ENCODE data around the gene HOXD13.
A peak's percentile ranks its signal among the peaks of the same experiment; 100 is the strongest.

The HOXD13 gene

DNA sequence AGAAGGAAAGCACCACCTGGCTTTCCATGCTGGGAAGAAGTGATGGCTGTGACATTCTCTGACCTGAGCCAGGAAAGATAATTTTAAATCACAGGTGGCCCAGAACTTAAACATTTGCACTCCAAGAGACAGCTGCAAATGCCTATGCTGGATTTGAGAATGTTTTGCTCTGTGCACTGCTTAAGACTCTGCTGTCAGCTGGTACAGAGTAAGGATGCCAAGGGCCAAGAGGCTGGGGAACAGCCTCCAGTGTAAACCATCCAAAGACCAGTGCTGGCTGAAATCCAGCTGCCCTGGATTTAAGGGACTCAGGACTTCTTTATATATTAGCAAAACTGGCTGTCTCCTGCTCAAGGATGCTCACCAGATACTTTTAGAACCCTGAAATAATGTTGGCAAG, 40.9 kb downstream of the HOXD13 start:
- DNase-seq: no peak

DNA sequence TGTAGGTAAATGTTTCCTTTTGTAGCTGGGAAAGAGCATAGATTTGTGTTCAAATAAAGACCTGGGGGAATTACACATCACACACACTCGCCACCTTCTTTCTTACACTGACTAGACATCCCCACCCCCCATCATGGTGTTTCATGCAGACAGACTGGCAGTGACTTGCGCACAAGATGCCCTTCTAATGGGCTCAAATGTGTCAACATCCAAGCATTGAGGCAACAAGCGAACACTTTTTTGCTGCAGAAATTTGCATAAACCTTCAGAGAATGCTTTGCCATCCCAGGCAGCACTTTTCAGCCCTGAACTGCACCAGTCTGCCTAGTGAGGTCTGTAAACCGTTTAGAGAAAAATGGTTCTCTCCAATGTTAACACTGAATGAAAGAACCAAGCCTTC, 41.5 kb downstream of the HOXD13 start:
- DNase-seq: no peak

DNA sequence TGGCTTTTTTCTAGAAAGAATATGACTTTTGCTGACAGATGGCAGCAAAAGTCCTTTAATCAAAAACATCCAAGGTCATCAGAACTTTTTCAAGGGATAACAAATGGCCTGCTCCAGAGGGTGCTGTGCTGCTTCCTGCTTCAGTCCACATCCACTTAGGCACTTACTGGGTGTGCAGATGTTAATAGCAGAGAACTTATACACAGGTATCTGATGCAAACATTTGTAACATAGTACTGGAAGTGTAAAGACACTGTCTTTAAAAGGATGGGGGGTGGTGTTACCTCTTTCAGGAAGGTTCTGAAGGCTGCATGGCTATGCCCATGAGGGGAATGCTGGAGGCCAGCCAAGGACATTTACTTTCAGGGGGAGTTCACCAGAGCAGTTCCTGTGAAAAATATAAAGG, 42.5 kb downstream of the HOXD13 start:
- DNase-seq: no peak

DNA sequence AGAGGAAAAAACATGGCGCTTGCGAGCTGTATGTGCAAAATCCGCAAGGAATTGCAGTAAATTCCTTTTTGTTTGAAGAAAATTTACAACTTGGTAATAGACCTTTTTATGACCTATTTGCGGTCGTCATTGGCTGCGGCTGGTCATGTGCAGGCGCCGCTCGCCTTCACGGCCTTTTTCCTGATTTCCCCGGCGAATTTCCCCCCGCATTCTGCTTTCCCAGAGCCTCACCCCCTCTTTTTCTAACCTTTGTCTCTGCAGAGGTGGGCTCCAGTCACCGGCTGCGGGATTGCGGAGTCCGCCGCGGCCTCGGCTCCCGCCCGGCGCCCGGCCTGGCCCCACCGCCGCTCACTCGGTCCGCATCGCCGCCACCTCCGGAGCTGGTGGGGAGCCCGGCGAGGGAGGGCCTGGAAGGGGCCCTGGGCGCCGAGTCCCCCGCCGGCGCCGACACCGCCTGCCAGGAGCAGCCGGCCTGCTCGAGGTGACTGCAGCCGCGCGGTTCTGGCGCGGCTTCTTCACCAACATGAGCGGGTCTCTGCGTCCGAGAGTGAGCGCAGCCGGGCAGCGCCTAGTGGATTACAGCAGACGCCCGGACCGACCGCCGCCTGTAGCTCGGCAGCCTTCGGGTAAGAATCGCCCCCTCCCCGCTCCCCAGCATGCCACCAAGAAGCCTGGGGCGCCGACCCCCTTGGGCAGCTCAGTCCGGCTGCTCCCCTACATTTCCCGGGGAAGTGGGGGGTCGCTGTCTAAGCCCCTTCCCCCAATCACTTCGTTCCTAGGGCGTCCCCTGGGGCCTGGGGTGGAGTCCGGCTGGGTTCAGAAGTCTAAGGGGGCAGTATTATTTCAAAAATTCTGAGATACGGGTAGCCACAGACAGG, 44.1 kb downstream of the HOXD13 start:
- DNase-seq: no peak

DNA sequence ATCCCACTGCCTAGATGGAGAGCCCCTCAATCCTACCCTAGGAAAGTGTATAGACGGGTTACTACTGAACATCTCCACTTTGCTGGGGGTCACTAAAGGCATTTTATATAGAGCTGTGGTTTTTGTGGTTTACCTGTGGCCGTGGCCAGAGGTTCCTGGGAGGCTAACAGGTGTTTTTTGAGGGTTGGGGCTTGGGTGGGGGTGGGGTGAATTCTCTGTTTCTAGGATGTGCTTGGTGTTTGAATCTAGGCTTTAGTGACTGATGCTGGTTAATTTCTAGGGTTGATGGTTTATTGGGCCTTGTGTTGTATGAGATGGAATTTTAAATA, 44.7 kb downstream of the HOXD13 start:
- no peak for DNase-seq

DNA sequence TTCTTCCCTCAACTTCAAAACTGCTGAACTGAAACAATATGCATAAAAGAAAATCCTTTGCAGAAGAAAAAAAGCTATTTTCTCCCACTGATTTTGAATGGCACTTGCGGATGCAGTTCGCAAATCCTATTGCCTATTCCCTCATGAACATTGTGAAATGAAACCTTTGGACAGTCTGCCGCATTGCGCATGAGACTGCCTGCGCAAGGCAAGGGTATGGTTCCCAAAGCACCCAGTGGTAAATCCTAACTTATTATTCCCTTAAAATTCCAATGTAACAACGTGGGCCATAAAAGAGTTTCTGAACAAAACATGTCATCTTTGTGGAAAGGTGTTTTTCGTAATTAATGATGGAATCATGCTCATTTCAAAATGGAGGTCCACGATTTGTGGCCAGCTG, 45.4 kb downstream of the HOXD13 start:
- DNase-seq: no peak

DNA sequence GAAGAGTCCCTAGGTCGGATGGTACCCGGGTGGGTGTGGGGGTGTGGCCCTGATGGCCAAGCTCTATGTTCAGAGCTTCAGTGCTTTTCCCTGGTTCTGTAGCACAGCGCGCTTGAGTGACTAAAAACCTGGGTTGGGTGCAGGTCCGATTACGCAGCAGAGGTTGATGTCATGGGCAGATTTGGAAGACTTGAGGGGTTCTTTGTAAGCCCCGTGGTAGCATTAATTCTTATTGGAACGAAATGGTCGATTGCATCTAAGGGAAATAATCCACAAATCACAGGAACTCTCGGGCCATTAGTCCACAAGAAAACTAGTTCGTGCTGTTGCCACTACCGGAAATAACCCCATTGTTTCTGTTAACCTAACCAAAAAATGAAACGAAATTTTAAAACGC, 46.0 kb downstream of the HOXD13 start:
- no peak for DNase-seq

DNA sequence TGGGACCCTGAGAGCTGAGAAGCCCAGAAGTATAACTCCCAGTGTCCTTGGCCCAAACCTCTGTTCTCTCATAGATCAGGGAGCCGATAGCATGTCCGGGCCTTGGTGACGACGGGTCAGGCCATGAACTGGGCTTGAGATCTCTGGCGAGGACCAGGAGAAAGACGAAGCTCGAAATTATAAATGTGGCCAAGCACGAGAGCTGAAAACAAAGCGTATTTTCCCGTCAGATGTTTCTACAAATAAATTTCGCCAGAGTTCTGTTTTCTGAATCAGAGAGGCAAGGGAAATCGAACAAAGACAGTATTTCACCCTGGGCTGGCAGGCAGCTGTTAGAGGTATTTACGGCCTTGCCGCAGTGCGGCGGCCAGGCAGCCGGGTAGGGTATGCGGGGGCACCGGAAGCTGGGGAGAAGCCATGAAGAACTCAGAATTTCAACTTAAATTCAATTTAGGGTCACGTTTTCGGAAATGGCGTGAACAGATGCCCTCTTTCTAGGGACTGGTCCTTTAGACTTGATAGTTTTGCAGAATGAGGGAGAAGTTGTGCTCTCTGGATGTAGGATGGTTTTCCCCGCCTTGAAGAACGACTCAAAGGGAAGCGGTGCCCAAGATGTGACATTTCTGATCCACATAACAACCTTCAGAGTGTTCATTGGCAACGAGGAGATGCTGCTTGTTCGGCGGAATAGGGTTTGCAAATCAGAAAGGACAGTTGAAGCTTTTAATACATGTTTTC, 46.6 kb downstream of the HOXD13 start:
- DNase-seq: no peak

DNA sequence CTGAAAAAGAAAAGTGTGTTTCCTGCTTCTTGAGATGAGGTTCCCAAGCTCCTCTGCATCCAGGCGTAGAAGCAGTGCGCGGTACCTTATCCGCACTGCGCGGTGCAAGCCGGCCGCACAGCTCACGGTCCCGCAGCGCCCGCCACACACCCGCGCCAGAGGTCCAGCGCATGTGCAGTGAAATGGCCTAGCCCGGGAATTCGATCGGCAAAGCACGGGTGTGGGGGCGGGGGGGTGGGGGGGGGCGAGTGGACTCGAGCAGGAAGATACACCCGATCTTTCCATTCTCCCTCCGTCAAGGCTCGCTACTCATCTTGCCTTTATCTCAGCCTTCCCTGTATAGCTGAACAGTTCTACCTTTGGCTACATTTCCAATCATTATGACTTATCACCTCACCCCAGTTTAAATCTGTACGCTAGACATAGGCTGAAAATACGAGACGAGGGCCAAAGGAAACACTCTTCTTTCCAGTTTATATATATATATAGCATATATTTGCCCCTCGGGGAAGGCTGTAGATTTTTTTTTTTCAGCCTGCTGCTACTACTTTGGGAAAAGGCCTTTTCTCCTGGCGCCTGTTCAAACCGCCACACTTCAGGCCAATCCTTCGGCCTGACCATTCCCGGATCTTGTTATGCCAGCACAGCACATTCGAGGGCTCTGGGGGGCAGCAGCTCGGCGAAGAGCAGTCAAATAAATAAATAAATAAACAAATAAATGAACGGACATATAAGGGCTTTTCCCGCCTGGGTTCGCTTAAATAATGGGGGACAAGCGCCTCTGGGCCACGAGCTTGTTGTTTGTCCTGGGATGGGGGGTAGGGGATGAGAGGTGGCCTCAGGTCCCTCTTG, 47.4 kb downstream of the HOXD13 start:
- no peak for DNase-seq

DNA sequence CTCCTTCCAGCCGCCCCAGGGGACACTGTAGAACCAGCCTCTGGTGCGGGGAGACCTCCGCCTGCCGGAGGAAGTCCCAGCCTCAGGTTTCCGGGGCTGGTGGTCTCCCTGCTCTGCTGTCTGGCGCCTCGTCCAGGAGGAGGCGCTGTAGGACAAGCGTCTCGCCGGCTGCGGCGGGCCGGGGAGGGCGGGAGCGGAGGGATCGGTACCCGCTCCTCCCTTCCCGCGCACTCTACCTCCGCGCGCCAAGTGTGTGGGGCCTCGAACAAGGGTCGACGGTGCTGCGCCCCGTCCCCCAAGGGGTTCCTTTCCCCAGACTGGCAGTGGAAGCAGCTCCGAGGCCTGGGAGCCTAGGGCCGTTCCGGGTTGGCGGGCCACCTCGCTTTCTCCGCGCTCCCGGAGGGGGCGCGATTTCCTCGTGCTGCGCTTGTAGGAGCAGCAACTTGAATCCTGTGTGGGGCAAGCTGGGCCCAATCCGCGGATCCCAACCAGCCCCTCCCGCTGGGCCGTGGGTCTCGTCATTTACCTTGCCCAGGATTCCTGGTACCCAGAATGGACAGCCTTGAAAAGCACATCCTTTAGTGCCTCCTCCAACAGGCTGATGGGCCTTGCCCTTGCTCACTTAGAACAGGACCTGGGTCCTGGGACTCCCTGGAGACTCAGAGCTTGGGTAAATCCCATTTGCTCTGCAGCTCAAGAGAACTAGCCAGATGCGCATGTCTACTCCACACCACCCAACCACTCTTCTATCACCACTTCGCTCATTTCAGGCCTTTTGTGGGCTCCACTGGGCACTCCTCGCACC, 48.2 kb downstream of the HOXD13 start:
- peak; percentile 76 for DNase-seq

DNA sequence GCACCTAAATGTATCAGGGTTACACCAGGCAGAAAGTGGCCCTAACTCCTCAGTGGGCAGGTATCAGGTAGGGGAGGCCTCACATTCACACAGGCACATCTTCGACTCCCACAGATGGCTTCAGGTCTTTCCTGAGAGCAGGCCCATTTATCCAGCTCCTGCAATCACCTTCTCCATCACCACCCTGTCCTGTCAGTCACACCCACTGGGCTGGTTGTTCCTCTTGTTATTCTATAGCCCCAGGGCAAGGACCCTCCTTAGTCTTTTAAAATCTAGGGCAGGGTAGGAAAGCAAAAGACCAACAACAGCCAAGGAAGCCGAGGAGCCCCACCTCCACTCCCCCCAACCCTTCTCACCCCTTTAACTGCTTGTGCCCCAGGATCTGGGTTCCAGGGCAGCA, 49.8 kb downstream of the HOXD13 start:
- DNase-seq: no peak

All from COR-L47 (cell line).